CD14-positive monocyte (primary cell): Measurements from ENCODE around the gene MAP6. TPM values are rescaled to one million over a fixed set of nuclear protein-coding genes. Genes with fewer than 3 reads are reported as not detected.

Experiments used
- DNase-seq, 3 donors: peaks; one replicate each; pipeline ENCODE4 v3.0.0-alpha.2; 2011 to 2022
- H2AFZ ChIP-seq: 2 replicates; pipeline ENCODE4 v1.6.0; 2012; ENCODE audit warnings: mild to moderate bottlenecking, low read depth, low read length, inconsistent platforms; ENCODE audit not compliant: insufficient read depth, poor library complexity, severe bottlenecking
- H3K27ac ChIP-seq, 2 donors: 1 replicate in 1 of 2; 2 replicates in 1 of 2; pipeline ENCODE4 v1.5.1; 2012 to 2013; ENCODE audit warnings: low read length in 2 of 2, control low read depth in 1 of 2, inconsistent platforms in 1 of 2, low read depth in 1 of 2, mild to moderate bottlenecking in 1 of 2
- H3K27me3 ChIP-seq, 2 donors: one replicate each; pipeline versions ENCODE4 v1.6.0 to v1.6.1; 2011 to 2013; ENCODE audit warnings: low read length in 2 of 2; ENCODE audit not compliant: control insufficient read depth in 2 of 2, insufficient read depth in 2 of 2
- H3K36me3 ChIP-seq, 2 donors: replicated peaks in 1 of 2; 1 replicate in 1 of 2; 2 replicates in 1 of 2; pipeline versions ENCODE4 v1.5.1 to v1.6.1; 2012 to 2013; ENCODE audit warnings: low read length in 2 of 2, control low read depth in 1 of 2, inconsistent platforms in 1 of 2, mild to moderate bottlenecking in 1 of 2; ENCODE audit not compliant: insufficient read depth in 2 of 2, control insufficient read depth in 1 of 2
- H3K4me1 ChIP-seq, 2 donors: 1 replicate in 1 of 2; 2 replicates in 1 of 2; pipeline versions ENCODE4 v1.5.1 to v1.6.1; 2012 to 2013; ENCODE audit warnings: low read length in 2 of 2, control low read depth in 1 of 2, inconsistent platforms in 1 of 2, mild to moderate bottlenecking in 1 of 2, moderate library complexity in 1 of 2; ENCODE audit not compliant: insufficient read depth in 2 of 2, control insufficient read depth in 1 of 2
- H3K4me2 ChIP-seq: replicated peaks from 2 replicates; pipeline ENCODE3; 2012; ENCODE audit warnings: low read length, moderate library complexity, mild to moderate bottlenecking; ENCODE audit not compliant: poor library complexity, severe bottlenecking; ENCODE audit errors: extremely low read depth
- H3K4me3 ChIP-seq, 3 experiments: fragments of 200-600 bp in 1 of 3; sonication (generic) in 1 of 3; replicated peaks in 1 of 3; 1 replicate in 2 of 3; 2 replicates in 1 of 3; pipeline ENCODE4 v1.5.1; 2011 to 2013; ENCODE audit warnings: low read length in 3 of 3, mild to moderate bottlenecking in 3 of 3, control low read depth in 2 of 3, low read depth in 2 of 3, inconsistent platforms in 1 of 3, moderate library complexity in 1 of 3
- H3K79me2 ChIP-seq: 2 replicates; pipeline ENCODE4 v1.6.0; 2012; ENCODE audit warnings: mild to moderate bottlenecking, control low read depth, inconsistent platforms, low read length, moderate library complexity; ENCODE audit not compliant: insufficient read depth
- H3K9ac ChIP-seq: 2 replicates; pipeline ENCODE4 v1.6.0; 2017; ENCODE audit warnings: low read length, mild to moderate bottlenecking; ENCODE audit not compliant: insufficient read depth, poor library complexity, severe bottlenecking
- H3K9me3 ChIP-seq, 2 donors: replicated peaks in 1 of 2; 1 replicate in 1 of 2; 2 replicates in 1 of 2; pipeline versions ENCODE4 v1.5.1 to v1.6.1; 2012 to 2013; ENCODE audit warnings: low read length in 2 of 2, control low read depth in 1 of 2; ENCODE audit not compliant: control insufficient read depth in 1 of 2, insufficient read depth in 1 of 2
- H4K20me1 ChIP-seq: 2 replicates; pipeline ENCODE4 v1.6.0; 2012; ENCODE audit warnings: mild to moderate bottlenecking, low read length, control low read depth, moderate library complexity; ENCODE audit not compliant: insufficient read depth
- H3K27ac Mint-ChIP-seq, 7 donors: one replicate each; pipeline ENCODE4 v1.8.0; 2020; ENCODE audit warnings: mild to moderate bottlenecking in 7 of 7, mixed read lengths in 7 of 7, moderate library complexity in 6 of 7, inconsistent platforms in 2 of 7
- H3K27me3 Mint-ChIP-seq, 3 donors: one replicate each; pipeline ENCODE4 v1.8.0; 2021 to 2022; ENCODE audit warnings: low read depth in 3 of 3, mild to moderate bottlenecking in 3 of 3, mixed read lengths in 3 of 3, moderate library complexity in 3 of 3, inconsistent platforms in 1 of 3
- H3K36me3 Mint-ChIP-seq, 2 donors: one replicate each; pipeline ENCODE4 v1.8.0; 2020; ENCODE audit warnings: mixed read lengths in 2 of 2, inconsistent platforms in 1 of 2, mild to moderate bottlenecking in 1 of 2
- H3K4me1 Mint-ChIP-seq: one replicate; pipeline ENCODE4 v1.8.0; 2020; ENCODE audit warnings: mild to moderate bottlenecking, mixed read lengths
- H3K4me3 Mint-ChIP-seq, 2 donors: one replicate each; pipeline ENCODE4 v1.8.0; 2020; ENCODE audit warnings: mild to moderate bottlenecking in 2 of 2, mixed read lengths in 2 of 2, moderate library complexity in 1 of 2
- H3K9me3 Mint-ChIP-seq, 7 donors: one replicate each; pipeline ENCODE4 v1.8.0; 2020 to 2022; ENCODE audit warnings: mixed read lengths in 7 of 7, mild to moderate bottlenecking in 6 of 7, moderate library complexity in 6 of 7, inconsistent platforms in 2 of 7
- CTCF ChIP-seq: fragments of 200-600 bp; IDR thresholded peaks from one replicate; pipeline ENCODE4 v1.8.0; 2022; ENCODE audit warnings: antibody characterized with exemption, mild to moderate bottlenecking
- WGBS: methylation state at CpG from one replicate; pipeline ENCODE4 v1.1.5; 2013; ENCODE audit warnings: missing lambda C conversion rate; ENCODE audit not compliant: insufficient coverage; 5-methylcytosine and 5-hydroxymethylcytosine counted together
- intact Hi-C, 2 donors: fragments of 100-400 bp; cut with micrococcal nuclease; formaldehyde crosslinking; loops; one replicate each; pipeline versions ENCODE4 v1.15.0 to v1.15.1; 2023
- polyA plus RNA-seq, 3 donors: library from polyadenylated mRNA; depleted of rRNA in 1 of 3; unstranded in 2 of 3; stranded (reverse) in 1 of 3; fragments of 300-500 nt in 2 of 3; fragments of >200 nt in 1 of 3; fragmentation: Illumina TruSeq in 2 of 3; gene quantifications; 1 replicate in 2 of 3; 2 replicates in 1 of 3; pipeline ENCODE4 v1.2.3, GENCODE V29; 2012 to 2021

The MAP6 gene
- polyA plus RNA-seq, 3 donors, result not detected

GRCh38 chr11:75553889-75554257 lies 115.0 kb downstream of the MAP6 start:
- Histone ChIP-seq H3K4me3 (no peak overlapping the region), H3K27me3 (no peaks in the 10 kb centered on the region), H3K36me3 (no peaks in the 10 kb centered on the region), H3K4me1 (no peaks in the 10 kb centered on the region), H4K20me1 (no peaks in the 10 kb centered on the region), H3K79me2 (no peaks in the 10 kb centered on the region), H3K9me3 (no peaks in the 10 kb centered on the region), H2AFZ (no peak overlapping the region), H3K4me2 (no peak overlapping the region), H3K27ac (no peak overlapping the region), H3K9ac (no peak overlapping the region)
- Mint-ChIP-seq H3K9me3 (no peaks in the 10 kb centered on the region), H3K4me1 (no peaks in the 10 kb centered on the region), H3K36me3 (no peaks in the 10 kb centered on the region), H3K27ac (no peak overlapping the region), H3K4me3 (no peak overlapping the region), H3K27me3 (peaks cover 6 to 11% (median 6%) of the 10 kb centered on the region in 3 donors)
- no peak for DNase-seq
- intact Hi-C loops, result no loop called here
- no CpG with 5 or more reads among the region's 1 CpG for WGBS
- no peak for TF ChIP-seq CTCF

GRCh38 chr11:75553182-75553581 lies 115.7 kb downstream of the MAP6 start:
- intact Hi-C loops, result no loop called here
- Histone ChIP-seq H3K36me3 (no peaks in the 10 kb centered on the region), H3K4me1 (no peaks in the 10 kb centered on the region), H2AFZ (no peak overlapping the region), H3K27me3 (no peaks in the 10 kb centered on the region), H3K79me2 (no peaks in the 10 kb centered on the region), H3K4me3 (no peak overlapping the region), H4K20me1 (no peaks in the 10 kb centered on the region), H3K9ac (no peak overlapping the region), H3K9me3 (no peaks in the 10 kb centered on the region), H3K4me2 (no peak overlapping the region), H3K27ac (no peak overlapping the region)
- Mint-ChIP-seq H3K4me1 (no peaks in the 10 kb centered on the region), H3K27ac (no peak overlapping the region), H3K4me3 (no peak overlapping the region), H3K9me3 (no peaks in the 10 kb centered on the region), H3K27me3 (peaks cover 6 to 11% (median 6%) of the 10 kb centered on the region in 3 donors), H3K36me3 (no peaks in the 10 kb centered on the region)
- no peak for DNase-seq
- no peak for TF ChIP-seq CTCF
- 100% methylated on average over 4 of the region's 6 CpGs for WGBS
